Myocyte (in vitro differentiated cells): ENCODE results near the gene THRA. TPM values are rescaled to one million over a fixed set of nuclear protein-coding genes. Genes with fewer than 3 reads are reported as not detected.

Source experiments
- DNase-seq: peaks from one replicate; pipeline ENCODE4 v3.0.0-alpha.2; 2012; ENCODE audit warnings: low read depth
- total RNA-seq: library from RNA; depleted of rRNA; stranded (reverse); fragments of >200 nt; gene quantifications from 2 replicates; pipeline ENCODE4 v1.2.3, GENCODE V29; 2014

Gene THRA
- total RNA-seq, 1 donor from 2014 or later = 52.5 TPM

DNA sequence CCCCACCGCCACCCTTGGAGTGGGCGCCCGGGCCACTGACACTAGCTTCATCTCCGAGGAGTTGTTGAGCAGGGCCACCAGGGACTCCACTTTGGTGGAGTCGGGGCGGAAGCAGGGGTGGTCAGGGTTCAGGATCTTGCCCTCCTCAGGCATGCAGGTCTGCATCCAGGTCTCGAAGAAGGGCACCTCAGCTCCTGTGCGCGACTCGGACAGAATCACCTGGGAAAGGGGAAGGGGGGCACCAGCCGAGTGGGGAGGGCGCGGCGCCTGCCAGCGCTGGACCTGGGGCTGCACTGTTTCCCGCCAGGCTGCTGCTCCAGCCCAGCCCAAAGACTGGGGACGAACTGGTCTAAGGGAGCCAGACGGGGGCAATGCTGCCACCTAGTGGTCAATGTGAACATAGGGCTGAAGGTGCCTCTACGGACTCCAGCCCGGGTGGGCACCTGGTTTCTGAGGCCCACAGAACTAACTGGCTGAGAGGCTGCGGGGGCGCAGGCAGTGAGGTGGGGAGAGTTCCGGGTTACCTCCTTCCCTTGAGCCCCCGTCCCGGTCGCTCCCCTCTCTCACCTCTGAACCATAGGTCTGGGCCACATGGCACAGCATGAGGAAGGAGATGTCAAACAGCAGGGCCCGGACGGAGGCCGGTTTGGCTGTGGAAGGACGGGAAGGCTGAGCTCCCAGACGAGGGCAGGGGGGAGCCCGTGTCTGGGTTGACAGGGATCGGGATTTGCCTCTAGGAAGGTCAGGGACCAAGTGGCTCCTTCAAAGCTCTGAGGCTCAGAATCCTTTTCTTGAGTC lies 35.8 kb upstream of the THRA start:
- peak; percentile 87 for DNase-seq

DNA sequence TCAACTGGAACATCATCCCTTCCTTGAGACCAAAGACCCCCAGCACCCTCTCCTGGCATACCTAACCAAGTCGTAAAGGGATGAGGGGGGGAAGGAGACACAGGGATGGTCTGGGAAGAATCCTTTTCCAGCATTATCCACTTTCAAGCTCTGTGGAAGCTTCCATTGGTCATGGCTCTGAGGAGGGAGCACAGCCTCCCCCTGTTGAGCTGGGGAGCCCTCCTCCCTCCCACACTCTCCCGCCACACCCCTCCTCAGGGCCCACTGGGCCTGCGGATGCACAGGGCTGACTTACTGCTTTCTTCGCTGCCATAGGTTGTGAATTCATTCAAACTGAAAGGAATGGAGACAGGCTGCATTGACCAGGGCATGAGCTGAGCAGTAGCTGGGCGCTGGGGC lies 35.2 kb upstream of the THRA start:
- no peak for DNase-seq

DNA sequence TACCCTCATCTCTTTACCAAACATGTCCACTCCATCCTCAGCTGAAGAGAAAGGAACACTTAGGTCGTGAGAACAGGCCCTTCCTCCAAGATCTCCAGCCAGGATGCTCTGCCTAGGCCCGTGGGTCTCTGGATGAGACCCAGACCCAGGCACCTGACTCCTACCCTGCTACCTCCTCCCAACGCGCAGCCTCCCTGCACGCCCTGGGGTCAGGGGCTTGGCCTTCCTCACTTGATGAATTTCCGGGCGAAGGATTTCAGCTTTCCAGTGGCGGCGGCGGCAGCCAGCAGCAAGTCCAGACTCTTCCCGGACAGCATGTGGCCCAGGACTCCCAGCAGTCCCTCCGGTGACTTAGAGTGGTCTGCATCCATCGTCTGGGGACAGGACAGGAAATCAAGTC lies 34.2 kb upstream of the THRA start:
- DNase-seq = no peak

DNA sequence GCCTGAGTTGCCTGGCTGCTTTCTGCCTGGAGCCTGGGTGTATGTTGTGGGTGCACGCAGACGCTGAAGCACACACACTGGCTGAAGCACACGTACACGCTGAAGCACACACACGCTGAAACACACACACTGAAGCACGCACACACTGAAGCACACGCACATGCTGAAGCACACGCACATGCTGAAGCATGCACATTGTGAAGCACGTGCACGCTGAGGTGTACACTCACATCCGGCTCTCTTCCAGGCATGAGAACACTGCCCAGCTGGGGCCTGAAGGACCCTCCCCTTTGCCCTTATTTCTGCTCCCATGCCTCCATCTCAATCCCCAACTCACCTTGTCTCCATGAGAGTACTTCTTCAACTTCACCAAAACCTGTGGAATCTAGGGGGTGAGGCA lies 31.1 kb upstream of the THRA start:
- no peak for DNase-seq

DNA sequence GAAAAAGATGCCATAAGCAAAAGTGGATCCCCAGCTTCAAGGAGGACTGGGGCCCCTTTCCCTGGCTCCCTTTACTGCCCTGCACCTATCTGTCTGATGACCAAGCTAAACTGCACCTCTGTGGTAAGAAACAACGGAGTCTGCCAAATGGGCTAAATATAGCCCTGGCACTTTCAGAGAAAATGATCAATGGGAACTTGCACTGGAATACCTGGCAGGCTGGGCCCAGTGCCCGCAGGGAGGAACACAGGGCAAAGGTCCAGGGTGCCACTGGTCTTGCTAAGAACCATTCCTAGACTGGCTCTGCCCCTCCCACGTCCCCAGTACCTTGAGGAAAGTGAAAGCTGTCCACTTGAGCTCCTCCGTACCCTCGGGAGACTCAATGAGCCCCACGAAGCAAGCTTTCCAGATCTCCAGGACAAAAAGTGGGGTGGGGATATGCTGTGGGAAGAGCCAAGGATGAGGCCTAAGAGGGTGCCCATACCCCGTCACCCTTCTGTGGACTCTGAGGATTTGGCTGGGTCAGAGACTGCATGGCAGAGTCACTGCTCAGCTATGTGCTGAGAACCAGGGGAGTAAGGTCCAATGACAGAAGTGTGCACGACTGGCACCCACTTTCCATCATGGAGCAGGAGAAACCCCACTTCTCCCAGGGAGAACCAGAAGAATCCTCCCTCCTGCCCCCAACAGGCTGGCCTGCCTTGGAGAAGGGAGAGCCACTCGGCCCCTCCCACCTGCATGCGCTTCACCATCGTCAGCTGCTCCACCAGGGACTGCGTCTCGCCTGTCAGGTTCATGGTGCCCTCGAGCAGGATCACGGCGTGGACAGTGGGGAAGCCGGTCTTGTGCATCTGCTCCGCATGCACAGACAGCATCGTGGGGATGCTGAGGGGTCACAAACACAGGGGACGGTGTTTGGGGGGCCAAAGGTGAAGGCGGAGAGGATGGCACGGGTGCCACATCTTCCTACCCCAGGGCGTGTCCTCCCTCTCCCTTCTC lies 30.1 kb upstream of the THRA start:
- DNase-seq = no peak

DNA sequence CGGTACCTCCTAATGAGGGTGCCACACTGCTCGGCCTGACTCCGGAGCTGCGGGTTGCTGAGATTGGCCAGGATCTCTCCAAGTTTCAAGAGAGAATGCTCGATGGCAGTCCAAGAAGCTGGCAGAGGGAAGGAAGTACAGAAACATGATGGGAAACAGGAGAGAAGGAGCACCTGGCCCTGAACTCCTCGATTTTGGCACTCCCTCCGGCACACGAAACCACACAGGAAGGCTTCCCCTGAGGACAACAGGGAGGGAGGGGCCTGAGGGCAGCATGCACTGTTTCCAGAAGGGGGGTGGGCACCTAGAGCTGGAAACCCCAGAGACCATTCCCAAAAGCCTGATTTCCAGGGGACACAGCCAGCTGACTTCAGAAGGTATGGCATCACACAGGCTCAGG lies 29.4 kb upstream of the THRA start:
- DNase-seq = no peak

DNA sequence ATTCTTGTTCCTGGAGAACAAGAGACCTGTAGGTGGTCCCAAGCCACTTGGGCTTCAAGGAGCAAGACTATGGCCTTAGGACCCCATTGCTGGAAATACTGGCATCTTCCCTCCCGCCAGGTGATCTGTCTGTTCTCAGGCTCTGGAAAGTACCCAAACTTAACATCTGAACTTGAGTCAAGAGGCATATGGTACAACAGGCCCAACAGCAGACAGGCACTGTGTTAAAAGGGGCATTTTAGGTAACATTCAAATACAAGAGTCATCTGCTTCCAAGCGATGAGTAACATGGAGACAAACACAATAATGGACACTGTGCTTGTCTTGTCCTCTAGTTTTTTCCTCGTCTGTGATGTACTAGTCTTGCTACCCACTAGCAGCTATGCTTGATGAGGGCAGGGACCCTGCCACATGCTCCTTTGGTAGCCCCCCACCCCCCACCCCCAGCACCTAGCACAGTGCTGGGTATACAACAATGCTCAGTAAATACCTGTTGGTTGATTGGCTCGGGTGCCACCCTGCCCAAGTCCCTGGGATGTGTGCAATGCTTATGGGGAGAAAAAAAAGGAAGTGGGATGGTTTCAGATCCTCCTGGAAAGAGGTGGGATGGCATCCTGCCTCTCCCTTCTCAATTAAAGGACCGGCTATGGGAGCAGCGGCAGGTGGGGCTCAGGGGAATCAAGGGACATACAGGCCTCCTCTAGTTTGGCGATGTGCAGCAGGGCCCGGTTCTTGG lies 28.2 kb upstream of the THRA start:
- DNase-seq = no peak

DNA sequence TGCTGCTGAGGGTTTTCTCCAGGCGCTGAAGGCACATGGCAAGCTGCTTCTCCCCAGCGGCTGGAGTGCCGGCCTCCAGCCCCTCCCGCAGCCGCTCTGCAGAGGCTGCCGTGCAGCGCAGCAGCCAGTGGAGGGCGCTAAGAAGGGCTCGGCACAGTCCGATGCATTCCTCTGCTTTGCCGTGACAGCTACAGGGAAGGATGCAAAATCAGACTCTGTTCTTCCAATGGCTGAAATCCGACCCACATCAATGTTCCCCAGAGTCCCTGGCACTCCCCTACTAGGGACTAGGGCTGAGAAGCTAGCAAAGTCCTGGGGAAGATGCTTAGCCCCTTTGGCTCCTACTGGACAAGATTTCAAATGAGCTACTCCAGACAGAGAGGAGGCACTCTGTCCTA lies 27.6 kb upstream of the THRA start:
- DNase-seq = no peak

DNA sequence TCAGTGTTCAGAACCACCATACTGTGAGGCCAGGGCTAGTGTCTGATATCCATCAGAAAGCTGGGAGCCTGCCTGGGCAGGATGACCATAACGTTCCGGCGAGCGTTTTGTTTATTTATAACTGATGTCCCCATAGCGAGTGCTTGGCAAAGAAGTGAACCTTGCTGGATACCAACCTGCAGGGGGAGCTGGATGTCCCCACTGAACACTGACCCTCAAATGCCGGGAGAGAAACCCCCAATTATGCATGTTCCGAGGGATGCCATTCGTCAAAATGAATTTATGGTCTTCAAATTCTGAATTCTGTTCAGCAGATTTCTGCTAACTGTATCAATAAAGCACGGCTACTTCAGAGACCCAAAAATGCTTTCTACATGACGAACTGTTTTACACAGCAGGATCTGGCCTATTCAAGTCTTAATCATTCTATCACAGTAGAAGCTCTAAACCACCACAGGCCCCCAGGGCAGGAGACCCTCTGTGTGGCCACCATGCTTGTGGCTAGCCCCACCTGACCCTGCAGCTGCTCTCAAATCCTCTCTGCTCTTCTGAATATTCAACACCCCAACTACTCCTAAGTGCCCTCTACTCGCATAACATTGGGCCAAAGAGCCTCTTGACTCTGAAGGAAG lies 23.8 kb upstream of the THRA start:
- peak; percentile 93 for DNase-seq

DNA sequence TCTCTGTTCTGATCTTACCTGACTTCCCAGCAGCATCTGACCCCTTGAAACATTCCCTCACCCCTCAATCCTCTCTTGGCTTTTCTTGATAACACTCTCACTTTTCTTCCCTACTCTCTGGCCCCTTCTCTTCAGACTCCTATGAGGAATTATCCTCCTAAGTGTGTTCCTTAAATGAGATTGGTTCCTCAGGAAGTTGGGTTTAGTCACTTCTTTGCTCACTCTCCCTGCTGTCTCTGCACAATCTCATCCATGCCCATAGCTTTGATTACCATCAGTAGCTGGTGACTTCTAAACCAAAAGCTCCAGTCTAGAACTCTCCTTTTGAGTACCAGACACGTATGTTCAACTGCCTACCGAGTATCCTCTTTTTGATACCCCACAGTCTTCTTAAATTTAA lies 21.6 kb upstream of the THRA start:
- DNase-seq = no peak

DNA sequence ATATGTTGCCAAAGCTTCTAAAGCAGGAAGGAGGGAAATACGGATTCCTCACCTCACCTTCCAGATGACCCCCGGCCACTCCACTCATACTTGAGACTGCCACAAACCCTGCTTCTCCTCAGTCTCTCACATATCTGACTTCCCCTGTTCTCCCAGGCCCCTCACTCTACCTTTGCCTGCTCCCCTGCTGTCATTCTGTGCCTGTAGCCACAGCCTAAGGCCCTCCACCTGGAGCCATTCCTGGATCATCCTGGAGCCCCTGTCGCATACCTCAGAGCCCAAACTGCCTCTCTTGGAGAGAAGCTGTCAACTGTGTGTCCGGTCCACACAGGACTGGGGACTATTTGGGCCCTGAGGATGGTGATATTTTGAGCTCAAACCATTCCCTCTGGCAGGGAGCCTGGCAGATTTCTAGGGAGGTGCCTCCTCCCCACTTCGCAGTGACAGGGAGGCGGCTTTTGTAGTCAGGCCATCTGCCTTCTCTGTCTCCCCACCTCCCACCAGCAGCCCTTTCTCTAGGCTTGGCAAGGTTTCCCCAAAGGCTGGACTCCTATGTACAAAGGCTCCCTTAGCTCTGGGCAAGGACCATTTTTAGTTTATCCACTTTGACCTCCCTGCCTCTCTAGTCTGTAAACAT lies 6.3 kb upstream of the THRA start:
- no peak for DNase-seq

DNA sequence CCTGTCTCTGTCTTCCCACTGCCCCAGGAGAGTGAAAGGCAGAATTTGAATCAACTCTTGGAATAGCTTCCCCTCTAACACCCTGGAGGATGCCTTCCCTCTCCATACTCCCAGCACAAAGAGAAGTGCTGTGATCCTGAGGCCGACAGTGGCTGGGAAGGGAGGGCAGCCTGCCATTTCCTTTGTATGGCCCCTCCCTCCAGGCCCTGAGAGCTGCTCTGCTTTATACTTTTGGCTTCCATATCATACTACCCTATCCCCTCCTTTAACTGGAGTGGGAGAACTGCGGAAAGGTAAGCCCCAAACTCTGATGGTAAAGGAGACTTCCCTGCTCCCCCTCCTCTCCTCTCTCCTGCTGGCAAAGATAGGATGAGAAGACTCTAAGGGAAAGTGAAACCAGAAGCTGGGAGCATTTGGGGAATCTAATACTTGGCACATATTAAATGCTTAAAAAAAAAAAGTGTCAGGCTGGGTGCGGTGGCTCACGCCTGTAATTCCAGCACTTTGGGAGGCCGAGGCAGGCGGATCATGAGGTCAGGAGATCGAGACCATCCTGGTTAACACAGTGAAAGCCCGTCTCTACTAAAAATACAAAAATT lies 4.5 kb upstream of the THRA start:
- no peak for DNase-seq

DNA sequence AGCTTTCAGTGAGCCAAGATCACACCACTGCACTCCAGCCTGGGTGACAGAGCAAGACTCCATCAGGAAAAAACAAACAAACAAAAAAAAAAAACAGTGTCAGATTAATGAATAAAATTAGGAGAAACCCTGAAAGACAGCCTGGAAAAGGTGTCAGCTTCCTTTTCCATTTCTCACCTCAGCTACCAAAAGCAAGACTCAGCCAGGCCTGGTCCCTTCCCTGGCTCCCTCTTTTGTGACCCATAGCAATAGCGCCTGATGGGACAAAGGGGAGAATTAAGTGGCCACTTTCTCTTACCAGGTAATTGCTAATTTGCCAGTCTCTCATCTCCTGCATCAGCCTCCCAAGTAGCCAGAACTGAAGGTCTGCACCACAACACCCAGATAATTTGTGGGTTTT lies 3.9 kb upstream of the THRA start:
- DNase-seq = no peak

DNA sequence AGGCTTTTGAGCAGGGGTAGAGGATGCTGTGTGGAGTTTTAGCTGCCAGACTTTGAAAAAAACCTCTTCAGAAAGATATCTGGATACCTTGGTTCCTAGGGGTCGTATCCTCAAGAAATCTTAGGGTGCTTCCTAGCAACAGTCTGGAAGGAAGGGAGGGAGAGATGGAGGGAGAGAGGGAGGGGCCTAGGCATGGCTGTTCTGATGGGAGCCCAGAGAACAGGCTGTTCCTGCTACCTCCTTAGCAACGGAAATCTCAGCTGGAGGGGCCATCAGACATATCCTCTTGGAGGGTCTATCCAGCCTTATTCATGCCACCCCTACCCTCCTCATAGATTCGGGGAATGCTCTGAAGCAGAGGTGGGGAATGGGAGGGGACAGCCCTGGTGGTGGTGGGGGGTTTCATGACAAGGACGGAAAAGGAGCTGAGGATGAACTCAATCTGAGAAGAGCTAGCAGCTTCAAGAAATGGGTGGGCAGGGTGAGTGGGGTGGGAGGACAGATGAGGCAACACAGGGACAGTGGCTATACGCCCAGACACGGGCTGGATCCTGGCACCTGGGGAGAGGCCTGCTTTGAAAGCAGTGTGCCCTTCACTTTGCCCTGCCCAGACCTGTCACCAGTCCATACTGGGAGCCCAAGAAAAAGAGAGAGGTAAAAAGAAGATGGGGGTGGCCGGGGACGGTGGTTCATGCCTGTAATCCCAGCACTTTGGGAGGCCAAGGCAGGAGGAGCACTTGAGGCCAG lies 2.9 kb upstream of the THRA start:
- DNase-seq = no peak

DNA sequence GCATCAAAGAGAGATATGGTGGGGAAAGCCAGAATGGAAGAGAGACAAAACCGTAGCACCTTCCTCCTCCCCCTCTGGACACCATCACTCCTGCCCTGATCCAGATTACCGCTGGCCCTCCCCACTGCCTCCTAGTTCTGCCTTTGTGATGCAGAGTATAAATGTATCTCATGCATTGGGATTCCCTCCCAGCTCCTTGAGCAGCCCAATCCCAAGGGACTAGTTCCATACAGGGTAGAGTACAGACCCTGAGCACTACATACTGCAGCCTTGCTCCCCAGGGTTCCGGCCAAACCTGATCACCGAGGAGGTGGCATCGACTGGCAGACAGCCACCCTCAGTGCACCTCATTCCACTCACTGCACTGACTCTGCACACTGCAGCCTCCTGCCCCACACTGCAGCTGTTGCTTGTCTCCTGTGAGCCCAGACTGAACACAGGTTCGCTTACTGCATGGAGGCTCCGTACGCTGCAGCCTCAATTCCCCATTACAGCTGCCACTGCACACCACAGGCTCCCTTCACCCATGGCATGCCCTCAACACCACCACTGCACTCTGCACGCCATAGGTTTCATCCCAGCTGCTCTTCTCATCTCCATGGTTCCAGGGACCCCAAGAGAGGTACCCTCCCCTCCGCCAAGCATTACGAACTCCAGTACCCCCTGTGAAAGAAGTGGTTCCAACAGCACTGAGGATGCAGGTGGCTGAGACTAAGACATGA lies 1.7 kb upstream of the THRA start:
- no peak for DNase-seq

DNA sequence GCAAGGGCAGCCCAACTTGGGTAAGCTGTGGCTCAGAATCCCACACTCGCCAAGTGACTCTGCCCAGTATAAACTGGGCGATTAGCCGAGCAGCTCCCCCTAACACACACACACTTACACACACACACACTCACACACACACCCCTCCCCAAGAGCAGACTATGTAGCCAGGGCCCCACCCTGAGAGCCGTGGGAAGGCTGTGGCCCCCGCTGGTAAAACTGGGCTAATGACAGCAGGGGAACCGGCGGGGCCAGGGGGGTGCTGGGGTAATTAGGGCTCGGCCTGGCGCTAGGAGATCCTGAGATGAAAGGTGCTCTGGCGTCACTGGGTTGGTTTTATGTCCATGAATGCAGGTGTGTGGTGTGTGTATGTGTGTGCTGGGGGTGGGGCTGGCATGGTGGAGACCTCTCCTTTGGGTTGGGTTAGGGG lies 1.1 kb upstream of the THRA start:
- no peak for DNase-seq

DNA sequence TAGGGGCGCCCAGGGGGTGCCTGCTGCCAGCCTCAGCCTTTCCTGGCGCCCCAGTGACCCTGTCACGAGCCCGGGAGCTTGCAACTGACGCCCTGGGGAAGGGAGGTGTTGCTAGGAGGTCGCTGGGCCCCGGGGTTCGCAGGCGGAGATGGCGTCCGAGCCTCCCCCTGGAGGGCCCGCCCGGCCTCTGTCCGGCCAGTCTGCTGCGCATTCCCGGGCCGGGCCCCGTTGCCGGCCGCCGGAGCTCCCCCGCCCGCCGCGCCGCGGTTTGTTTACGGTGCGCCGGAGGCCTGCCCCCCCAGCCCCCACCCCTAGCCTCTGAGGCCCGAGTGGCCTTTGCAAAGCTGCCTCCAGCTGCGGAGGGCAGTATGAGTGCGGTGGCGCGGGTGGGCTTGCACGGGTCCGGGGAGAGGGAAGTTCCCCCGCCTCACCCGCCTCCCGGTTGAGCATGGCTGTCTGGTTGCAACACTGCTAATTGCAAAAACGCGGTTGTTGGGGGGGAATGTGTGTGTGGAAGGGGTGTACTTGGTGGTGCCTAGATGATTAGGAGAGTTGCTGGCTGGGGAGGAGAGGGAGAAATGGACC lies 514 bp downstream of the THRA start:
- peak; percentile 45 for DNase-seq

DNA sequence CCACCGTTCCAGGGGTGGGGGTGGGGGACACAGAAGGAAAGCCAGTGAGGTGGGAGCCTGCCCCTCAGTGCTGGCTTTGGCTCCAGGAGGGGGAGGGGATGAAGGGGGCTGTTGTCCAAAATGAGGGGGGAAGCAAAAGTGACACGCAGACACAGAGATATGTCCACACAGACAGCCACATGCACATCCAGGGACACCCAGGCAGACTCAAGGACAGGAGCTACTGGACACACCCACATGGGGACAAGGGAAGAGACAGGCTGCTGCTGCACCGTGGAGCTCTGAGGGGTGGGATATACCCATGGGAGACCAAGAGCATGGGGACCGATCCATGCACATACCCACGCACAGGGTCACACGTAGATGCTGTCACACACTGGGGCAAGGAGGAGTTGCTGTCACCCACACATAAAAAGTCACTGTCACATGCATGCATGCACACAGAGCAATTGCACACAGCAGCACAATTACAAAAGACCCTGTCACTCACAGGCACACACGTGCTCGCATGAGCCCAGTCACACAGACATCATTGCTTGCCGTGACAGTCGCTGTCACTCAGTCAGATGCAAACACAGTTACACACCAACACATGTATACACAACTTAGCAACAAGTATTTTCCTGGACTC lies 1.3 kb downstream of the THRA start:
- DNase-seq = no peak
